ENCODE results near the gene GALC.

GALC gene

DNA sequence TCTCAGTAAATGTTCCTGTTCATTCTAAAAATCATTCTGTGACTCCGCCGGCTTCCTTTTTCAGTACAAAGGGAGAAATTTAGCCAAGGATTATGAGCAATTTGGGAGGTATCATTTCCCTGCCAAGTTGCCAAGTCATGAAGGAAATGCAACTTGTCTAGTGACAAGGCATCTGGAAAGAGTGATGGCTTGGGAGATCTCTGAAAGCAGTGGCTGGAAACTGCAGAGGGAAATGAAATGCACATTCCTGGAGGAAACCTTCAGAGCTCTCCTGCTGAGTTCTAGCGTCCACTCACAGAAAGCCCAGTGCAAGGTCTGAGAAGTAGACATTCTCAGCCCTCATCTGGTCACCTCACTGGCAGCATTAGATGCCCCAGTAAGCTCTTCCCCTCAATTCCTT, 91.7 kb downstream of the GALC start:
- no peak for DNase-seq
- in situ Hi-C loops (cut with HindIII; ENCODE audit: low pct_ligation_motif_present, low pct_unique_long_range_greater_than_20kb, low sequenced_read_pairs) = no loop called here

DNA sequence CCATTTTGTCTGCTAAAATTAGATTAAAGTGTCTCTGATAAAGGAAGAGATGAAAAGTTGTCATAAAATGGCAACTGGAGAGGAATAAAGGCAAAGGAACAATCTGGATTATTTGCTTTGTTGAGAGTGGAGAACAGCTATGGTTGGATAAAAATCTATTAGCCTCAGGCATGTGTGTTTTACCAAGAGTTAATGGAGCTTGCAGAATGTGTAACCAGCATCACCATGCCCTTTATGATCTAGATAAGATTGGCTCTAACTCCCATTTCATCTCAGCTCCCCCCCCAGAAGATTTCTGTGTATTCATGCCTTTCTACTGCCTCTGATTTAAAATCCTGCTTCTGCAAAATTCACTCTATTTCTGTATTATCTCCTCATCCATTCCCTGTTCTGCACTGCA, 93.8 kb downstream of the GALC start:
- in situ Hi-C loops (cut with HindIII; ENCODE audit: low pct_ligation_motif_present, low pct_unique_long_range_greater_than_20kb, low sequenced_read_pairs) = no loop called here
- DNase-seq = no peak

DNA sequence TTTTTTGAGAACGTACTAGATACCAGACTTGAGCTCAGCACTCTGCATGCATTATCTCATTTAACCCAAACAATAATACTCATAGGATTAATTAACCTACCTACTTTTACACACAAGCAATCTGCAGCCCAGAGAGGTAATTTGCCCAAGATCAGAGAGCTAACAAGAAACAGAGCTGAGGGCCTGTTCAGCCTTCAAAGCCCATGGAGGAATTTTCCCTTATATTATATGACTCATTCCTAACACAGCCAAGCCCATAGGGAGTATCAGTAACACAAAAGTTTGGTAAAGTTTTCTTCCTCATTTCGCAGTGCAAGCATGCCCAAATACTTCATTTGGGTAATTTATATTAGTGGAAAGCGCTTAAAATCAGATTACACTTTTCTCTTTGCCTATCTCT, 94.7 kb downstream of the GALC start:
- in situ Hi-C loops (cut with HindIII; ENCODE audit: low pct_ligation_motif_present, low pct_unique_long_range_greater_than_20kb, low sequenced_read_pairs) = no loop called here
- no peak for DNase-seq

DNA sequence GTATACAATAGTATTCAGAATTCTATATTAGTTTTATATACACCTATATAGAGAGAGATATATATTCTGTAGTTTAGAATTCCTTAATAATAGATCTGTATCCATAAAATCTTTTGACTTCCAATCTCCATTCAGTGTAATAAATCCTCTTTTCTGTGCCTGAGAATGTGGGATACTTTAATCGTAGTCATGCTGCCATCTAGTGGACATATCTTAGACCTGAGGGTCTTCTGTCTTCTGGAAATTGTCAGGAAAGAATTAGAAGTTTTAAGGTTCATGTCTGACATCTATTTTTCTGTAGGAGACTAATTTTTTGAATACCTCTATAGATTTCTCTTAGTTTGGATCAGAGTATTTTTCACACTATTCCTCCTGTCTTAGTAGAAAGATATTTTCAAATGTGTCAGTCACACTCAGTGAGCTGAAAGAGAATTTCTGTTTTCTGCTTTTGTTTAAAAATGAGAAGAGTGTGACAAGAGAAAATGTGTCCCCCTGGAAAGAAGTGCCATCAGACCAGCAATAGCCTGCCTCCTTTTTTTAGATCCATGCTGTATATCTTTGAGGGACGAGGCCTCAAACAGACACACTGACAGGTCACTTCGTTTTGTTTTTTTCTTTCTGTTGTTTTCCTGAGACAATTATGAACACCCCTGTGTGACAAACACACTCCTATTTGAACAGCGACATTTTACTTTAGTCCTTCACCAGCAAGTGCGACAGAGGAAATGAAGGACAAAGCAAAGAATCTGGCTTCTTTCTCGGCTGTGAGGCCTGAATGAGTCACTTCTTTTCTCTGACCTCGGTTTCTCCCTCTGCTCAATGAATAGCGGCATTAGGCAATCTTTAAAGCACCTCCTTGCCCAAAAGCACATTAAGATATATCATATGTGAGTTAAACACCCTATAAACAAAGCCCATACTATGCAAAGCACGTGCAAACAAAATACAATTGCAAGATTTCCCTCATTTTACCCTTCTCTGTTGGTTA, 96.3 kb downstream of the GALC start:
- in situ Hi-C loops (cut with HindIII; ENCODE audit: low pct_ligation_motif_present, low pct_unique_long_range_greater_than_20kb, low sequenced_read_pairs) = no loop called here
- DNase-seq = peak; percentile 51

DNA sequence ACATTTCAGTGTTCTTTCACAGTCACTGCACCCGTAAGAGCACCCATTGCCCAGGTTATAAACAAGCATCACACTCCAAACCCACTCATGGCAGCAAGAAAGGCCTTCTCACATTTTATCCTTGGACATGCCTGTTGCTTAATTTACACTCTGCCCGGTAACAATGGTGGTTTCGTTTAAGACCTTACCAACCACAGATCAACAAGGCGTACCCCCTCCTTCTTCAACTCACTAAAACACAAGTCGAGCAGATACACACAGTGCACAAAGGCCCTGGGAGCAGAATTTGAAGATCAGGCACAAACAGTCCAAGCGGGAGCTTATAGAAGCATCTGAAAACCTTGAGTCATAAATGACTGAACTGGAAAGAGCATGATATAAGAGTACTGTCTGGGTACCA, 98.1 kb downstream of the GALC start:
- DNase-seq = no peak
- in situ Hi-C loops (cut with HindIII; ENCODE audit: low pct_ligation_motif_present, low pct_unique_long_range_greater_than_20kb, low sequenced_read_pairs) = no loop called here

DNA sequence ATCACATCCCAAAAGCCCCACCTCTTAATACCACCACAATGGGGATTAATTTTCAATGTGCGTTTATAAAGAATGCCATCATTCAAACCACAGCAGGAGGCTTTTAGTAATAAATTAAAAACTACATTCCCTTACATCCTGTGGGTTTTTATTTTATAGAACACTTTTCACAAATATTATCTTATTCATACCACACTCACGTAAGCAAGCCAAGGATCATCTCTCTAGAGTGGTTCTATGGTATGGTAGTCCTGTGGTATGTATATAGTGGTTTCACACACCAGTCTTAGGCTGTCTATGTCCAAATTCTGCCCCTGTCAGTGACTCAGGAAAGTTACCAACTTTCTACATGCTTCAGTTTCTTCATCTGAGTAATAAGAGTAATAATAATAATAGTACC, 100.2 kb downstream of the GALC start:
- in situ Hi-C loops (cut with HindIII; ENCODE audit: low pct_ligation_motif_present, low pct_unique_long_range_greater_than_20kb, low sequenced_read_pairs) = no loop called here
- DNase-seq = no peak

DNA sequence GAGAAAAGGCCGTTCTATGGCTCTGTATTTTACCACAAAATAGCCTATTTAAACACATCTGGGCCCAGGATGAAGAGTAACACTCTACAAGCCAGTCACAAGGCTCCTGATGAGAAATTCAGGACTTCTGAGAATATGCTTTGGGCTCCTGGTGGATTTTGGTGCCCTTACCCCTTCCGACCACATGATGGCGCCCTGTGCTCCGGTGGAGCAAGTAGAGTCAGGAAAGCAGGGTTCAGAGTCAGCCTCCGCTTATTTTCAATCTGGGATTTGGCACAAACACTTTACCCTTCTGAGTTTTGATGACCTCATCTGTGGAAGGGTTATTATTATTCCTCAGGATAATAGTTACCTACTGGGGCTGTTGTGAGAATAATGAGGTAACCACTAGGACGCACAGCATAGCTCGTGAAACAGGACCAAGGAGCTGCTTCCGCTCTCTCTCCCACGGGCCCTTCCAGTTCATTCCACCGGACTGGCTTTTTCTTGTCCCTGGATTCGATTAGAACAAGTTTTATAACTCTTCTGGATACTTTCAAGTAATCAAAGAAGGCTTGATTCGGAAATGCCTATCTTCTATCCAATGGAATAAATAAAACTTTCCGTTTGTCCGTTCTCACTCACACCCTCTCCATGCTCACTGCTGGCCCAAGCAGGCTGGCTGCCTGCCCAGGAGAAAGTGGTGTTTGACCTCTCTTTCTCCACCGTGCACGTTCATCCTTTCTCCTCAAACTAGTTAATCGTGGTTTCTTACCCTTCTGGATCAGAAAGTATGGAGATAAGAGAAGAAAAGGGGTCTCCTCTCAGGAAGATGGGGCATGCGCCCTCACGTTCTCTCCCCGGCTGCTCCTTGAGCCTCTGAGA, 104.6 kb downstream of the GALC start:
- DNase-seq = peak; percentile 42
- in situ Hi-C loops (cut with HindIII; ENCODE audit: low pct_ligation_motif_present, low pct_unique_long_range_greater_than_20kb, low sequenced_read_pairs) = no loop called here

DNA sequence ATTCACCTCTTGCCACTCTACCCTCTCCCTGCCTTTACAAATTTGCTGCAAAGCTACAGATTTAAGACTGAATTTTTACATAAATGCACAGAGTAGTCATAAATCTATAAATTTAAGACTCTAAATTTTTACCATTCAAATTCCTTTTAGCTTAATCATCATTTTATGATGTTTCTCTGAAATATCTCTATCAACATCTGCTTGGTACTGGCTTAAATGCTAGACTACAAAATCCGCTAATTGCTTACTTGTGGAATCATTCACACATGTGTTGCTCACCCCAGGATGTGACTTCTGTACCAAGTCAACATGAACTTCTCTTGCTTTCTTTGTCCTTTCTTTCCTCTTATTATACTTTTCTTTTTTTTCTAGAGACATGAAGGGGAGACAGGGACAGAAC, 109.2 kb downstream of the GALC start:
- in situ Hi-C loops (cut with HindIII; ENCODE audit: low pct_ligation_motif_present, low pct_unique_long_range_greater_than_20kb, low sequenced_read_pairs) = no loop called here
- DNase-seq = no peak

Data from ACHN (cell line).